CD4-positive, alpha-beta T cell (primary cell): Measurements from ENCODE around the gene UNC50. TPM values are rescaled to one million over a fixed set of nuclear protein-coding genes. Genes with fewer than 3 reads are reported as not detected.
A peak's percentile ranks its signal among the peaks of the same experiment; 100 is the strongest.

Experiments
- ATAC-seq: fragments of 200-7000 bp; cut with Tn5 transposase; one replicate; pipeline ENCODE4 v1.10.0; 2022; ENCODE audit warnings: mild to moderate bottlenecking; ENCODE audit not compliant: poor library complexity
- CTCF ChIA-PET: fragments of 350-600 bp; sonication (Branson Sonifier 250); formaldehyde crosslinking; loops from one replicate; lab custom pipeline; 2021; ENCODE audit warnings: antibody characterized with exemption, inconsistent platforms; lab: Charles Lee
- POLR2A ChIA-PET: fragments of 350-600 bp; sonication (Branson Sonifier 250); formaldehyde crosslinking; loops from one replicate; lab custom pipeline; 2021; ENCODE audit warnings: antibody characterized with exemption, inconsistent platforms; lab: Charles Lee
- DNase-seq, 14 experiments: peaks; one replicate each; pipeline ENCODE4 v3.0.0-alpha.2; 2013 to 2020; ENCODE audit warnings: mixed read lengths in 2 of 14
- H3K27ac ChIP-seq, 2 donors: one replicate each; pipeline versions ENCODE4 v1.5.1 to v1.7.0; 2013; ENCODE audit warnings: low read length in 2 of 2, low read depth in 1 of 2, mild to moderate bottlenecking in 1 of 2
- H3K27me3 ChIP-seq, 2 experiments: 1 replicate in 1 of 2; 2 replicates in 1 of 2; pipeline versions ENCODE4 v1.6.1 to v1.7.0; 2013; ENCODE audit warnings: low read length in 2 of 2, control low read depth in 1 of 2, mild to moderate bottlenecking in 1 of 2, moderate library complexity in 1 of 2; ENCODE audit not compliant: insufficient read depth in 2 of 2, control insufficient read depth in 1 of 2
- H3K36me3 ChIP-seq: one replicate; pipeline ENCODE4 v1.6.1; 2013; ENCODE audit warnings: low read length, control low read depth; ENCODE audit not compliant: insufficient read depth
- H3K4me1 ChIP-seq: one replicate; pipeline ENCODE4 v1.6.1; 2013; ENCODE audit warnings: low read length, control low read depth; ENCODE audit not compliant: insufficient read depth
- H3K4me3 ChIP-seq: one replicate; pipeline ENCODE4 v1.5.1; 2013; ENCODE audit warnings: mild to moderate bottlenecking, low read length, moderate library complexity
- H3K9me3 ChIP-seq, 2 experiments: 1 replicate in 1 of 2; 2 replicates in 1 of 2; pipeline versions ENCODE4 v1.6.1 to v1.7.0; 2013; ENCODE audit warnings: low read length in 2 of 2, mild to moderate bottlenecking in 2 of 2, control low read depth in 1 of 2, moderate library complexity in 1 of 2; ENCODE audit not compliant: control insufficient read depth in 1 of 2, insufficient read depth in 1 of 2
- H3K27ac Mint-ChIP-seq: one replicate; pipeline ENCODE4 v1.8.0; 2020; ENCODE audit warnings: mixed read lengths
- H3K27me3 Mint-ChIP-seq: one replicate; pipeline ENCODE4 v1.8.0; 2021; ENCODE audit warnings: mixed read lengths
- H3K36me3 Mint-ChIP-seq: one replicate; pipeline ENCODE4 v1.8.0; 2021; ENCODE audit warnings: low read depth, mixed read lengths
- H3K4me1 Mint-ChIP-seq: one replicate; pipeline ENCODE4 v1.8.0; 2021; ENCODE audit warnings: low read depth, mixed read lengths
- H3K4me3 Mint-ChIP-seq: one replicate; pipeline ENCODE4 v1.8.0; 2020; ENCODE audit warnings: mild to moderate bottlenecking, mixed read lengths
- H3K9me3 Mint-ChIP-seq: one replicate; pipeline ENCODE4 v1.8.0; 2020; ENCODE audit warnings: mixed read lengths
- CTCF ChIP-seq: fragments of 200-600 bp; IDR thresholded peaks from one replicate; pipeline ENCODE4 v1.8.0; 2022; ENCODE audit warnings: antibody characterized with exemption, mild to moderate bottlenecking
- intact Hi-C, 2 experiments: fragments of 100-400 bp; cut with DNase I in 1 of 2; cut with micrococcal nuclease in 1 of 2; formaldehyde crosslinking; loops; one replicate each; pipeline versions ENCODE4 v1.15.1 to v1.9.0; 2023 to 2025; cut with DNase I, micrococcal nuclease
- total RNA-seq, 174 experiments: library from RNA in 2 of 174; stranded (reverse) in 2 of 174; gene quantifications; one replicate each; pipeline ENCODE4 v1.2.3 and lab custom pipeline; 2021 to 2026

The UNC50 gene
- total RNA-seq, 2 experiments from 2014 or later: 17.1 to 17.5 TPM

GRCh38 chr2:98598781-98599428 lies 9.5 kb upstream of the UNC50 start:
- intact Hi-C loops: no loop called here
- Mint-ChIP-seq H3K36me3 (peaks cover 79% of the 10 kb centered on the region), H3K27ac (peak overlapping the region; percentile 61), H3K27me3 (no peaks in the 10 kb centered on the region), H3K9me3 (no peaks in the 10 kb centered on the region), H3K4me1 (peaks cover 13% of the 10 kb centered on the region), H3K4me3 (no peak overlapping the region)
- Histone ChIP-seq H3K4me3 (no peak overlapping the region), H3K27me3 (no peaks in the 10 kb centered on the region), H3K9me3 (peaks cover 0 to 1% of the 10 kb centered on the region in 2 experiments), H3K27ac (no peak overlapping the region), H3K36me3 (peaks cover 55% of the 10 kb centered on the region), H3K4me1 (no peaks in the 10 kb centered on the region)
- ATAC-seq (no peak), DNase-seq (no peak)
- ChIA-PET POLR2A (interaction anchor here (0.9 kb wide), 1 partner anchor 9 kb away, joined by 4 read pairs; the partner anchor contains the start of genes COA5 and UNC50), CTCF (interaction anchor here (0.7 kb wide), 2 partner anchors 13 to 234 kb away, joined by 3 read pairs; no protein-coding TSS in a partner anchor)
- no peak for TF ChIP-seq CTCF

DNA sequence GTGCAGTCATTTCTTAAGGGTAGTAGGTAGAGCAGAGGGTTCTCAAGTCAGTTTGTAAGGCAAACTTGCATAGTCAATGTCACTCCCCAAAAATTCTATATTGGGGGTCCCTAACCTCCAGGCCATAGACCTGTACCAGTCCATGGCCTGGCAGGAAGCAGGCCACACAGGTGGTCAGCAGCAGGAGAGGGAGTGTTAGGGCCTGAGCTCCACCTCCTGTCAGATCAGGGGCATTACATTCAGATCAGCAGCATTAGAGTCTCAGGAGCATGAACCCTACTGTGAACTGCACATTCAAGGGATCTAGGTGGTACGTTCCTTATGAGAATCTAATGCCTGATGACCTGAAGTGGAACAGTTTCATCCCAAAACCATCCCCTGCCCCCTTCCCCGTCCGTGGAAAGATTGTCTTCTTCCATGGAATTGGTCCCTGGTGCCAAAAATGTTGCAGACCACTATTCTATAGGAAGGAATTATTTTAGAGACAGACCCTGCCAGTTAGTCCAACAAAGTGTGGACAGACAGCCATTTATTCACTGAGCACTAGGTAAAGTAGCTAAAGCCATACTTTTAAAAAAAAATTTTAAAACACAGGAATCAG lies 6.8 kb upstream of the UNC50 start:
- ChIA-PET CTCF (interaction anchor here (1.3 kb wide), 1 partner anchor 33 kb away, joined by 3 read pairs; no protein-coding TSS in a partner anchor), POLR2A (no interaction called here)
- DNase-seq (peak in 3 of 14 experiments; percentile 16 to 43 (median 28)), ATAC-seq (no peak)
- Mint-ChIP-seq H3K9me3 (no peaks in the 10 kb centered on the region), H3K4me1 (peaks cover 37% of the 10 kb centered on the region), H3K4me3 (peak overlapping the region; percentile 4), H3K27ac (peak overlapping the region; percentile 79), H3K27me3 (no peaks in the 10 kb centered on the region), H3K36me3 (peaks cover 74% of the 10 kb centered on the region)
- Histone ChIP-seq H3K9me3 (no peaks in the 10 kb centered on the region), H3K4me3 (no peak overlapping the region), H3K27ac (no peak overlapping the region), H3K36me3 (peaks cover 54% of the 10 kb centered on the region), H3K27me3 (no peaks in the 10 kb centered on the region), H3K4me1 (peaks cover 12% of the 10 kb centered on the region)
- TF ChIP-seq CTCF: peak; percentile 30
- intact Hi-C loops: loop anchor here in 1 of 2 experiments (5.0 to 10.0 kb wide), 3 partner anchors 189 to 883 kb away; partner anchors contain the start of genes LIPT1 and TSGA10

GRCh38 chr2:98604547-98604946 lies 3.8 kb upstream of the UNC50 start:
- peaks cover 67% of the 10 kb centered on the region for H3K36me3 Mint-ChIP-seq

More at GRCh38 chr2:98604547-98604946, 3.8 kb upstream of the UNC50 start:
- DNase-seq (no peak), ATAC-seq (no peak)
- Mint-ChIP-seq H3K4me1 (peaks cover 47% of the 10 kb centered on the region), H3K27ac (peak overlapping the region; percentile 89), H3K9me3 (no peaks in the 10 kb centered on the region), H3K27me3 (no peaks in the 10 kb centered on the region), H3K4me3 (no peak overlapping the region)
- H3K36me3 ChIP-seq: peaks cover 35% of the 10 kb centered on the region
- no peaks in the 10 kb centered on the region for H3K9me3 ChIP-seq
- H3K4me1 ChIP-seq: peaks cover 32% of the 10 kb centered on the region
- no peak overlapping the region for H3K4me3 ChIP-seq
- CTCF ChIA-PET: interaction anchor here (1.0 to 1.4 kb wide), 2 partner anchors 13 to 36 kb away, joined by 3 read pairs; no protein-coding TSS in a partner anchor
- H3K27ac ChIP-seq: no peak overlapping the region
- POLR2A ChIA-PET: interaction anchor here (0.5 kb wide), 1 partner anchor 37 kb away, joined by 3 read pairs; no protein-coding TSS in a partner anchor
- intact Hi-C loops: loop anchor here in 1 of 2 experiments (5.0 to 10.0 kb wide), 3 partner anchors 192 to 880 kb away; partner anchors contain the start of genes LIPT1 and TSGA10
- no peaks in the 10 kb centered on the region for H3K27me3 ChIP-seq
- no peak for TF ChIP-seq CTCF
